Measurements from ENCODE around the gene ENTREP1.
A peak's percentile ranks its signal among the peaks of the same experiment; 100 is the strongest.
"Not testable (repeated sequence)": the region's sequence is repeated elsewhere in the genome, so short reads cannot be mapped to it uniquely, and the experiment has no call there.

ENTREP1 gene

DNA sequence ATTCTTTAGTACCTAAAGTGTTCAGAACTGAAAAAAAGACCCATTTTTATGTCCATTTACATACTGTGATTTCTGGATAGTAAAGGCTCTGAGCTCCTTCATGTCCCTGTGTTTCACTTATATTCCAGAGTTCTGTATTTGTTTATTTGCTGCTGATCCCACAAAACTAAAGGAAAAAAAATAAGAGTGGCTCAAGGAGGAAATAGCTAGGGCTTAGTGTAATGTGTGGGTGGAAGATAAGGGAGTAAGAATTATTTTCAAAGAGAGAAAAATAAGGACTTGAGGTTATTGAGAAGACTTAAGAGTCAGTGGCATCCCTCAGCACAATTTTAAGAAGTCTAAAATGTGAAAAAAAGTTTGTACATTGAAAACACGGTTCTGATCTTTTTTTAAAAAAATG lies 46.0 kb downstream of the ENTREP1 start:
- no peak for DNase-seq (ENCODE audit: low spot score)

DNA sequence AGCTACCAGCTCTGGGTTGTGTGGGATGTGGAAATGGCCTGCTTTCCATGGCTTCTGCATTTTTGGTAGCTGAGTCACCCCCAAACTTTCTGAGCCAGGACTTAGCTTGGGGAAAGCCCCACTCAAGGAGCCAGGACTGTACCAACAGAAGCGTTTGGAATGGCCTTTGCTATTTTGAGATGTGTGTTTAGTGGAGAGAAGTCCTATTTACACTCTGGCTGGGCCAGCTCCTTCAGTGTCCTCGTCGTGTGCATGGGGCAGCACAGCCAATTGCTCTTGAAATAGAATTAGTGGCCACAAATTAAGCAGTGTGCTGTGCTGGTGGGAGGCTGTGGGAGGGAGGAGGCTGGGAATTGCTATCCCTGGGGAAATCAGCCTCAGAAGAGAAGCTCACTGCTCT lies 51.6 kb downstream of the ENTREP1 start:
- DNase-seq (ENCODE audit: low spot score) = peak; percentile 86

DNA sequence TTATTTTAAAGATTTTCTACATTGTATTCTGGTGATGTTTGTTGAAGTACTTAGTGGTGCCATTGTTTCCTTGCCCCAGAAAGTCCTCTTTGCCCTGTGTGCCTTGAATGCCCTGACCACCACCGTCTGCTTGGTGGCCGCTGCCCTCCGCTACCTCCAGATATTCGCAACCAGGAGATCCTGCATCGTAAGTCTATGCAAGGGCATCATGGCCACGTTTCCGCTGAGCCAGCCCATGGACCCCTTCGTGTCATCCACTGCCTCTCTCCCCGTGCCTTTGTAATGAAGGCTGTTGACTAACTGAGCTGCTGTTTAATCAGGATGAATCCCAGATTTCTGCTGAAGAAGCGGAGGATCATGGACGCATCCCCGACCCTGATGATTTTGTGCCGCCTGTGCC lies 52.3 kb downstream of the ENTREP1 start:
- DNase-seq (ENCODE audit: low spot score) = no peak

DNA sequence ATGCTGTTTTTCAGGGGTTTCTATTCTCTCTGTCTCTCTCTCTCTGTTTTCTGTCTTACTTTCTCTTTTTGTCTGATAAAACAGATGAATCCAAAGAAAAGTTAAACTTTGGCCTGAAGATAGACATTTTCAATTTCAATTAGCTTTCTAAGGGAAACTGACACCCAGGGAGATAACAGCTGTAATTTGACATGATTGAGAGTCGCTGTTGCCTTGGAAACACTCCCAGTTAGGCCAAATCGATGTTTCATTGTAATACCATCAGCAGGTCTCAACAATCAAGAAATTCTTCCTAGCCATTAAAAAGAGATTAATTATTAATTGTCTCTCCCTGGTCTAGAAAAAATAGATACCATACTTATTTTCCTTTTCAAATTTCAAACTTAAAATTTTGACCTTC lies 53.0 kb downstream of the ENTREP1 start:
- no peak for DNase-seq (ENCODE audit: low spot score)

DNA sequence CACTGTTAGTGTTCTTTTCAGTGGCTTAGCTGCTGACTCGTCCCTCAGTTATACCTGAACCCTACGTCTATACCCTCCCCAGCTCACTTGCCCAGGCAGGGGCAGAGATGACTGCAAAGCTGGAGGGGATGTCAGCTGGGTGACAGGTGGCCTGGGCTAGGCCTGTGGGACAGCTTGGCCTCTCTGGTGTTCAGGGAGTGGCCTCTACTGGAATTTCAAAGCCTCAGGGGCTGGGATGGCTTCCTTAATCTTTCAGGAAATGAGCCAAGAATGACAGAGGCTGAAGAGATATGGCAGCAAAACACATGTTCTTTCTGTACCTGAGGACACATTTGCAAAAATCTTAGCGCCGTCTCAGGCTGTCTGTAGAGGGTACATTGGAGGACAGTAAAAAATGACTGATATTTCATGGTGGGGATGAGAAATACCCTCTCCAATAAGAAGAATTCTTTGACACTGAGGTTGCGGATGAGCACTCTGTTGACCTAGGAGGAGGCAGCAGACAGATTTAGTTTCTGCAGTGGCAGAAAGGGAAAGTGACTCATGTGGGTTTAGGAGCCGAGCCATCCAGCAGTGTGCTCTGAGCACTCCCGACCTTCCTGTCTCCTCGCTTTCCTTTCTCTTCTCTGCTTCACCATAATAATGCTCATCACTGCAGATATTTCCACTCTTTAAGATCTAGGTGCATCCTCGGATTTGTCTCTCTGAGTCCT lies 54.4 kb downstream of the ENTREP1 start:
- DNase-seq (ENCODE audit: low spot score) = peak; percentile 64

DNA sequence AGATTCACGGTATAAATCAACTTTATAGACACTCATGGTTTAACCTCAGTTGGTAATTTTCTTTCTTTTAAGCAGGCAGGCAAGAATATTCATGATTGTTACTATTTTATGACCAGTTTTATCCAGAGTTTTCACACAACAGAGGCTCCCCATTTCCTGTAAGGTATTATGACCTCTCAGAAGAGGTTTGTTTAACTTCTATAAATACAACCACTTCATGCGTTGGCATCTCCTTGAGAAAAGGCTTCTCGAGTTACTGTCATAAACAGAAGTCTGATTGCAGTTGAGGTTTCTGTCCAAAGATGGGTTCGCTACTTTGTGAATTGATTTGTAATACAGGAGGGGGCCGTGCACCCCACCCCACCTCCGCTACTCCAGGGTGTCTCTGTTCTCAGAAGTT lies 55.3 kb downstream of the ENTREP1 start:
- no peak for DNase-seq (ENCODE audit: low spot score)

DNA sequence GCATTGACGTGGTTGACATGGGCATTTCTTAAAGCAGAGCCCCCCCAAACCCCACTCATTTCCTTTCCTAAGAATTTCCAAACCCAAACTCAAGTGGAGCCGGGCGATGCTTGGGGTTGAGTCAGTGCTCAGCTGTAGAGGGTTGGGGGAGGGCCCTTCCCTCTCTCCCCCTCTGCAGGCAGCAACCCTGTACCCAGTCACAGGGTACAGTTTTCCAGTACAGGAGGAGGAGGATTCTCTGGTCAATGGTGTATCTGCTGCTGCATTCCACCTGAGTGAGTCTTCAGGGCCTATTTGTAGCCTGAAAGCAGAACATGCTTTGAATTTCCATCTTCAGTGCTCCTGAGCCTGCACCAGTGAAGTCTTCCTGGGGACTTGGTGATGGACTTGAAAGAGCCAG lies 55.8 kb downstream of the ENTREP1 start:
- DNase-seq (ENCODE audit: low spot score) = peak; percentile 18

DNA sequence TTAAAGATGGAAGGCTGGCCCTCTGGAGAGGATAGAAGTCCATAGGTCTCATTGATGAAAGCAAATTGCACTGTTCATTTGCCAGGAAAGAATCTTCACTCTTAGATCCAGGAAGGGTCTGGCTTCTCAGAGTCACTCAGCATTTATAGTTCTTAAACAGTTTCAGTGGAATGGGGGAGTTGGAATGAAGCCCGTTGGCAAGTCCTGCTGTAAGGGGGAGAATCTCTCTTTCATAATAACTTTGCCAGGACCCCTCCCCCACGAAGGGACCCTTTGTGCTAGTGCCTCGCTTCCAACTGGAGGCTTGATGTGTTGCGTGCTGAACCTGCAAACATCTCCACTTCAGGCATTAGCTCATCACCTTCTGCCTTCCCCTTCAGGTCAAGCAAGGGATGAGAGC lies 57.1 kb downstream of the ENTREP1 start:
- DNase-seq (ENCODE audit: low spot score) = no peak

DNA sequence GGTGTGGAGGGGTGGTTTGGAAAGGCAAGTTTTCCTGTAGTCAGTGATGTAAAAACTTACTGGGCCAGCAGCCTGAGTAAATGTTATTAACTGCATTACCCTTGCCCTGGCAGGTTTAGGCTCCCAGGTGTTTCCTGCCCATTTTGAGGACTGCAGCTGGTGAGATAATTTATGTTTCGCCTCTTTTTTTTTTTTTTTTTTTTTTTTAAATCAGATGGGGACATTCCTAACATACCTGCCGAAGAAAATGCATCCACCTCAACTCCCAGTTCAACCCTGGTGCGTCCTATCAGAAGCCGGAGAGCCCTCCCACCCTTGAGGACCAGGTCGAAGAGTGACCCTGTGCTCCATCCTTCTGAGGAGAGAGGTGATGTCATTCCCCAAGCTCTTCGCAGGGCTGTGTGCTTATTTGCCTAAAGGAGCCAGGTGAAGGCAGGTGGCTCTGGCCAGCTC lies 60.6 kb downstream of the ENTREP1 start:
- DNase-seq (ENCODE audit: low spot score) = no peak

DNA sequence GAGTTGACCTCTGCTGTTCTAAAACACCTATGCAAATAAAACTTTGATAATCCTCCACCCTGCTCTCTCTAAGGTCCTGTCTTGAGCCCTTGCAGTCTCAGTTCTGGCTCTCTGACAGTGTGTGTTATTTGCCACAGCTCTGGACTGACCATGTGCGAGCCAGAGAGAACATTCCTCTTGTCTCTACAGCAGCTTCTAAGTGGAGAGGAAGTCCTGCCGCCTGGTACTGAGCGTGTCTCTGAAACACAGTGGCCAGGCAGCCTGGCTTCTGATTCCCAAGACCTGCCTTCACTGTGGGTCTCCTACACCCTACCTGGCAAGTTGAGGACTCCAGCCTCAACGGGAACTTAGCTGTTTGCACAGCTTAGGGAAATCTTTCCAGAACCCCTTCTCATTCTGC lies 61.6 kb downstream of the ENTREP1 start:
- no peak for DNase-seq (ENCODE audit: low spot score)

DNA sequence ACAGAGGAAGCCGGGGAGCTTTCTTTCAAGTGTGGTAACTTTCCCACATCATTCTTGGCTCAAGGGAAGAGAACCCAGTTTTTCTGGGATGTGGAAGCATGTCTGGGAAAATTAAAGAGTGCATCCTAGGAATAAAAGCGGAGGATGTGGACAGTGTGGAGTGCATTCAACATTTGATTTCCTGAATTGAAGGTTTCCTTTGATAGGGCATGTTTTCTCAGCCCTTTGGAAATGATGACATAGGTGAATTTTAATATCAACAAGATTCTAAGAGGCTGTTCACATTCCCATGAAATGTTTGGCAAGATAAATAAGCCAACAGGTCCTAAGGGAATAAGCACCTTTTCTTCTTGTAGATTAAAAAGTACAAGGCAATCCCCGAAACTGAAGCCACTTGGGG lies 63.6 kb downstream of the ENTREP1 start:
- DNase-seq (ENCODE audit: low spot score) = no peak

DNA sequence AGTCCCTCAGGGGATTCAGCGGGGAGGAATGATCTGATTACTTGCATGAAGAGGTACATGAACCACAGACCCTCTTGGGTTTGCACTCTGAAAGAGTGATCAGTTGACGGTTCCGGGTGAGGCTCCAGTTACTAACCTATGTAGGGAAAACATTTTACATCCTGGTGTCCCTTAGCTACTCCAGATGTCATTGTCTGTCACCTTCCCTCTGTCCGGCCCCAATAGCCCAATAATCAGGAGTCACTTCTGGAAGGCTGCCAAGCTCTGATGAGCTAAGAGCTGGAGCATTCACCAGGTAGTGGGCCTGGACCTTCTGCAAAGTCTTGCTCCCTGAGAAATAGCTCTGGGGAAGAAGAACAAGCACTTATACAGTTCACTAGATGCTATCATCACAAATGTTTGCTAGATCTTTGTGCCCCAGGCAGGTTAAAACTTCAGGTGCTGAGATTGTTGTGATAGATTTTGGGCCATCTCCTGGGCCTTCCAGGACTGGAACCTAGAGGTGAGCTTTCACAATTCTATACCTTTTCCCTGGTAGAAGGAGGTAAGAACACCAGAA lies 64.5 kb downstream of the ENTREP1 start:
- DNase-seq (ENCODE audit: low spot score) = no peak

DNA sequence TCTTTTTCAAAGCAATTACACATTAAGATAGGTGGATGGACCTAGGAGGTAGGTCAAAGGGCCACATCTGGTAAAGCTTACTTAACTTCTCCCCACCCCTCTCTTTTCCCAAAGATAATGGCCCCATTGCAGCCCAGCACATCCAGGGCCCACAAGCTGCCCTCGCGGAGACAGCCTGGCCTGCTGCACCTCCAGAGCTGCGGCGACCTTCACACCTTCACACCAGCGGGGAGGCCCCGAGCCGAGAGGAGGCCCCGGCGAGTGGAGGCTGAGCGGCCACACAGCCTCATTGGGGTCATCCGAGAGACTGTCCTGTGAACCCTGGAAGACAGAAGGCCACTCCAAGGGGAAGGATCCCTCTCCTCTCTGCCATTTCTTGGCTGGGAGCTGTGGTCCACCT lies 66.5 kb downstream of the ENTREP1 start:
- DNase-seq (ENCODE audit: low spot score) = no peak

DNA sequence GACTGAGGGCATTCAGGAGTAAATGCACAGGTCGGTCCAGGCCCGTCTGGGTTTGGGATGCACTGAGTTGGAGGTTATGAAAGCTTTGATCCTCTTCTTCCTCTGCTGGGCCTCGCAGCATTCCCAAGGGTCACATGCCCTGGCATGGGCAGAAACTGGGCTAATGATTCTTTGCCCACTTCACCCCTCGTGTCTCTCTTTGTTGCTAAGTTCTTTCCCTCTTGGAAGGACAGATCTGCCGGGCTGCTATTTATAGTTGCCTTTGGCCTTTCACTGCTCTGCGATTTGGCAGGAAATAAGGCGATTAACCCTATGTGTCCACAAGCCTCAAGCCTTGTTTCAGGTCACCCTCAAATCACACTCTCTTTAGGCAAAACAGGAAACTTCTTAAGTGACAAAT lies 66.9 kb downstream of the ENTREP1 start:
- no peak for DNase-seq (ENCODE audit: low spot score)

DNA sequence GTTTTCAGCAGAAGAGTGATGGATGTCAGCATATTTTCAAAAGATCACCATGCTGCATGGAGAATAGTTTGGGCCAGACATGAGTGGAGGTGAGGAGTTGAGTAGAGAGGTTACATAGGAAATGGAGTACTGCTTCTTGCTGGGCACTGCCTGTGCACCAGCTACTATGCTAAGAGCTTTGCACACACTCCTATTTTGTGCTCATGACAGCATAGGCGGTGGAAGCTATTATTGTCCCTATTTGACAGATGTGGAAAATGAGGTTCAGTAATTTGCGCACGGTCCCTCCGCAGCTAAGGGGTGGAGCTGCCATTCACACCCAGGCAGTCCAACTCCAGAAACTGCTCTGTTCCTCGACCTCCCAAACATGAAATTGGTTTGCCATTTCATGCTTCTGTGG lies 67.8 kb downstream of the ENTREP1 start:
- no peak for DNase-seq (ENCODE audit: low spot score)

DNA sequence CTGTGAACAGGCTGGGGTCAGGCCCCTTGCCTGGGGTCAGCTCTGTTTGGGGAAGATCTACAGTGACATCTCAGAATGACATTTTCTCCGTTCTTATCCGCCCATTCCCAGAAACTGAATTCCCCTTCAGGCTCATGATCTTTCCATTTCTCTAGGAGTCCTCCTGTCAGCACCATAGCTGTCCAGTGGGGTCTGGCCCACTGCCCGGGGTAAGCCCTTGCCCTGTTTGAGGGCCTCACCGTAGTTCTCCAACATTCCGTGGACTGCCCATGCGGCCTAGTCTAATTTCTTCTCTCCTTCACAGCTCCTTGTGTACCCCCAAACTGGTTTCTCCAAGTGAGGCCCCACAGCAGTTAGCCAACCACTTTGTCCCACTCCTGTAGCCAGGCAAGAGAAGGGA lies 68.4 kb downstream of the ENTREP1 start:
- DNase-seq (ENCODE audit: low spot score) = no peak

DNA sequence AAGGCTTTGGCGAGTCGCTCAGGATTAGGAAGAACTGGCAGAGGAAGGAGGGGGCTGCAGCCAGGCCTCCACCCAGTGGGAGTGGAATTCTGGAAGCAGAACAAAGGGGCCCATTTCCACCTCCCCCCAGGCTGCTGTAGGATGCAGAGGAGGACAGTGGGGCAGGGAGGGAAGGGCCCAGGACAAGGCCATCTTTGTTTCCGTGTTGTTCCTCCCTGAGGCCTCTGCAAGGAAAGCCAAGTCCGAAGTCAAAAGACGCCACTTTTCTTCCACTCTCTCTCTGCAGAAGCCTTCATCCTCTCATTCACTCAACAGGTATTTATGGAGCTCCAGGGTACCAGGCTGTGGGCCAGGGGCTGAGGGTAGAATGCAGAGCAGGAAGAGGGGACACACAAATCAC lies 70.7 kb downstream of the ENTREP1 start:
- DNase-seq (ENCODE audit: low spot score) = no peak

DNA sequence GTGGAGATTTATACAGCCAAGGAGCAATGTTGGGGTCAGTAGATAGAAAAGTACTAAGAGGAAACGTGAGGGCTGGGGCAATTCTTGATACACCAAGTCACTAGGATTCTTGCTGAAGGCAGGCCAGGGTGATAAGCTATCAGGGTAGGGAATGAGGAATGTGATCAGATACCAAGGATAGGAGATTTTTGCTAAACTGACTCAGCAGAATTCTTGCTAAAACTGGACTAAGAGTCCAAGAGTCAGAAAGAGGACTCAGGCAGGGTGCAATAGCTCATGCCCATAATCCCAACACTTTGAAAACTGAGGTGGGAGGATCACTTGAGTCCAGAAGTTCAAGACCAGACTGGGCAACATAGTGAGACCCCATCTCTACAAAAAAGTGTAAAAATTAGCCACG lies 71.7 kb downstream of the ENTREP1 start:
- DNase-seq (ENCODE audit: low spot score) = no peak

DNA sequence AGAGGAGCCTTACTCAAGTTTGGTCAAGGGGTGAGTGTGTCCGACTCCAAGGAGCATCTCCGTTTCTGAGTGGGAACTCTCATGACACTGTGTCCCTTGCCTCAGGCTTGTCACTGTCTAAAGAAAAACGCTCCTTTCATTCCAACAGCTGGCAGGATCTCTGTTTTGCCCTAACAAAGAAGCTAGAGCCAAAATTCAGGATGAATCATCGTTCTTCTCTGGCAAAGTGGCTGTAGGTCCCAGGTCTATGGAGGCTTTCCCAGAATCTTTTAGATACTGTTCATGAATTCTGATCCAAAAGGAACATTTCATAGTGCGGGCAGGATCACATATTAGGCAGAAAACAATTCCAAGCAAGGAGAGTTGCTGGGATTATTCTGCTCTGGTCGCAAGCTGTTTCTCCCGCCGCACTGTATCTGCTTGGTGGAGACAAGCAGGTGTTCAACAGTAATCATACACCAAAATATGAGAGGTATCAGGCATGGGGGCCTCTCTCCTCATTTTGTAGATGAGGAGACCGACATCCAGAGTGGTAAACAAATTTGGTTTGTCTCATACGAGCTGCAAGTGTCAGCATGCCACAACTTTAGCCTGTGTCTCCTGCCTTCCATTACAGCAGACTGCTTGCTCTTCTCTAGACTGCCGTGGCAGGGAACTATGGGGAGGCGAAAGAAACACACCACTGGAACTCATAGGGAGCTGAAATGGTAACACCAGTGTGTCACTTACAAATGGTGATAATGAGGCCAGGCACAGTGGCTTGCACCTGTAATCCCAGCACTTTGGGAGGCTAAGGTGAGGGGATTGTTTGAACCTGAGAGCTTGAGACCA lies 72.6 kb downstream of the ENTREP1 start:
- peak; percentile 36 for DNase-seq (ENCODE audit: low spot score)

DNA sequence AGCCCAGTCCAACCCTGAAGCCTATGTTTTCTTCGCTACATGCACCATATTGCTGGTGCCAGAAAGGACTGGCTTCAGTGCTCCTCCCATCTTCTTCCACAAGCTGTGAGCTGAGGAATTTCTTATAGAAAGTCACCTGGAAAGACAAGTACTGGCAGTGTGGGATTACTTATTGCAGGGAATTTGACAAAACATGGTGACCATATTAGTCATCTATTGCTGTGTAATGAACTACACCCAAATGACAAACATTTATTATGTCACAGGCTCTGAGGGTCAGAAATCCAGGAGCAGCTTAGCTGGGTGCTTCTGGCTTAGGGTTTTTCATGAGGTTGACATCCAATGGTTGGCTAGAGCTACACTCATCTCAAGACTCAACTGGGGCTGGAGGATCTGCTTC lies 75.5 kb downstream of the ENTREP1 start:
- DNase-seq (ENCODE audit: low spot score) = no peak

DNA sequence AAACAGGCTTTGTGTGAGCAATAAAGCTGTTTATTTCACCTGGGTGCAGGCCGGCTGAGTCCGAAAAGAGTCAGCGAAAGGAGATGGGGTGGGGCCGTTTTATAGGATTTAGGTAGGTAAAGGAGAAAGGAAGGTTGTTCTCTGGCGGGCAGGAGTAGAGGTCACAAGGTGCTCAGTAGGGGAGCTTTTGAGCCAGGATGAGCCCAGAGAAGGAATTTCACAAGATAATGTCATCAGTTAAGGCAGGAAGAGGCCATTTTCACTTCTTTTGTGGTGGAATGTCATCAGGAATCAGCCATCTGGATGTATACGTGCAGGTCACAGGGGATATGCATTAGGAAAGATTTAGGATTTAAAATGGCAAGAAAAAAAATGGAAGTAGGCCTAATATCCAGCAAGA lies 84.9 kb downstream of the ENTREP1 start:
- not testable (repeated sequence) for DNase-seq (ENCODE audit: low spot score)

DNA sequence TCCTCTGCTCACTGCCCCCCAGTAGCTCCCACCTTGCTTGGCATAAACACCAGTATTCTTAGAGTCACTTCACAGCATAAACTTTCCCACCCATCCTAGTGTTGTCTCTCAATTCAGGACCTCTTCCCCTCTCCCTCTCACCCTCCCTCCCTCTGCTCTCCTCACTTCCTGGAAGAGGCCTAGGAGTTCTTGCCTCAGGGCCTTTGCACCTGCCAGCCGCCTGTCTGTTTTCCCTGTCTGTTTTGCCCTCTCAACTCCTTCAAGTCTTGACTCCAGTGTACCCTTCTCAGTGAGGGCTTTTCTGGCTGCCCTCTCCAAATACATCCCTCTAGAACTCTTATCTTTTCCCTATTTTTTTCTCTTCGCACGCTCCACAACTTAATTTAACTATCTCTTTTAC lies 86.2 kb downstream of the ENTREP1 start:
- DNase-seq (ENCODE audit: low spot score) = no peak

All from GM03348 (cell line).